WERI-Rb-1 (cell line): ENCODE data around the gene HAPSTR1.
A peak's percentile ranks its signal among the peaks of the same experiment; 100 is the strongest.

Source experiments
- DNase-seq: peaks from one replicate; pipeline ENCODE4 v3.0.0-alpha.2; 2020
- H3K27ac ChIP-seq: fragments of 250-450 bp; sonication (Bioruptor Pico); 2 replicates; pipeline ENCODE4 v1.5.1; 2020; ENCODE audit warnings: mild to moderate bottlenecking, moderate library complexity
- H3K27me3 ChIP-seq: fragments of 250-450 bp; sonication (Bioruptor Pico); 2 replicates; pipeline ENCODE4 v1.5.1; 2021; ENCODE audit warnings: mild to moderate bottlenecking, low read depth, moderate library complexity; ENCODE audit not compliant: insufficient read depth, severe bottlenecking
- H3K36me3 ChIP-seq: fragments of 250-450 bp; sonication (Bioruptor Pico); 2 replicates; pipeline ENCODE4 v1.5.1; 2020; ENCODE audit warnings: mild to moderate bottlenecking, moderate library complexity
- H3K4me3 ChIP-seq: 2 replicates; pipeline ENCODE4 v1.5.1; 2011; ENCODE audit warnings: low read depth, mild to moderate bottlenecking, control low read depth, low read length
- H3K9me3 ChIP-seq: fragments of 250-450 bp; sonication (Bioruptor Pico); 2 replicates; pipeline ENCODE4 v1.5.1; 2021; ENCODE audit warnings: mild to moderate bottlenecking, moderate library complexity; ENCODE audit not compliant: severe bottlenecking
- TF ChIP-seq, protein P1 (sequence below): IDR thresholded peaks from 2 replicates; pipeline ENCODE4 v1.5.1; 2011; ENCODE audit warnings: low read depth, mild to moderate bottlenecking, control low read depth, inconsistent platforms, low read length

Gene HAPSTR1

GRCh38 chr16:9096416-9096952 is 5.0 kb downstream of the HAPSTR1 start:
- no peaks in the 10 kb centered on the region for H3K9me3 ChIP-seq
- no peak overlapping the region for H3K27ac ChIP-seq
- no peaks in the 10 kb centered on the region for H3K27me3 ChIP-seq
- no peak overlapping the region for H3K4me3 ChIP-seq
- H3K36me3 ChIP-seq: peaks cover 89% of the 10 kb centered on the region
- TF ChIP-seq, protein P1, sequence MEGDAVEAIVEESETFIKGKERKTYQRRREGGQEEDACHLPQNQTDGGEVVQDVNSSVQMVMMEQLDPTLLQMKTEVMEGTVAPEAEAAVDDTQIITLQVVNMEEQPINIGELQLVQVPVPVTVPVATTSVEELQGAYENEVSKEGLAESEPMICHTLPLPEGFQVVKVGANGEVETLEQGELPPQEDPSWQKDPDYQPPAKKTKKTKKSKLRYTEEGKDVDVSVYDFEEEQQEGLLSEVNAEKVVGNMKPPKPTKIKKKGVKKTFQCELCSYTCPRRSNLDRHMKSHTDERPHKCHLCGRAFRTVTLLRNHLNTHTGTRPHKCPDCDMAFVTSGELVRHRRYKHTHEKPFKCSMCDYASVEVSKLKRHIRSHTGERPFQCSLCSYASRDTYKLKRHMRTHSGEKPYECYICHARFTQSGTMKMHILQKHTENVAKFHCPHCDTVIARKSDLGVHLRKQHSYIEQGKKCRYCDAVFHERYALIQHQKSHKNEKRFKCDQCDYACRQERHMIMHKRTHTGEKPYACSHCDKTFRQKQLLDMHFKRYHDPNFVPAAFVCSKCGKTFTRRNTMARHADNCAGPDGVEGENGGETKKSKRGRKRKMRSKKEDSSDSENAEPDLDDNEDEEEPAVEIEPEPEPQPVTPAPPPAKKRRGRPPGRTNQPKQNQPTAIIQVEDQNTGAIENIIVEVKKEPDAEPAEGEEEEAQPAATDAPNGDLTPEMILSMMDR: no peak
- no peak for DNase-seq

DNA sequence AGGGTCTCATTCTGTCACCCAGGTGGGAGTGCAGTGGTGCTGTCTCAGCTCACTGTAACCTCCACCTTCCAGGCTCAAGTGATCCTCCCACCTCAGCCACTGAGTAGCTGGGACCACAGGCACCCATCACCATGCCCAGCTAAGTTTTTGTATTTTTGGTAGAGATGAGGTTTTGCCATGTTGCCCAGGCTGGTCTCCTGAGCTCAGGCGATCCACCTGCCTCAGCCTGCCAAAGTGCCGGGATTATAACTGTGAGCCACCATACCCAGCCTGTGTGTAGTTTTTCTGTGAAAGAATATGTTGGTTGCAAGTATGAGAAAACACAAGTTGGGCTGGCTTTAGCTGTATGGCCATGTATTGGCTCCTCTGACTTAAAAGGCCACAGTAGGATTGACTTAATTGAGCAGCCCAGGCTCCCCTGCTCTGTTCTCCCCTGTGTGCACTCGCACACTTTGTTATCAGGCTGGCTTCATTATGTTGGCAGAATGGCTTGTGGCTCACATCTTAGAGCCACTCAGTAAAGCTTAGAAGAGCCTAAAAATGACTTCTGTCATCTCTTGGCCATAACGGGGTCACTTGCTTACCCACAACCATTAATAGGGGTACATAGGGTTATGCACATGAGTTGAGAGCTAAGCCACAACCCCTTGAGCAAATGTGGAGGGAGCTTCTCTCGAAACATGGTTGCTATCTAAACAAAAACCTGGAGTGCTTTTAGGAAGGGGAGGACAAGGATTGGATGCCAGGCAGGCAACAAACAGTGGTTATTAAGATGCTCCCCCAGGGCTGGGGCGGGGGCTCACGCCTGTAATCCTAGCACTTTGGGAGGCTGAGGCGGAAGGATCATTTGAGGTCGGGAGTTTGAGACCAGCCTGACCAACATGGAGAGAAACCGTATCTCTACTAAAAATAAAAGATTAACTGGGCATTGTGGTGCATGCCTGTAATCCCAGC is 6.1 kb downstream of the HAPSTR1 start:
- H3K4me3 ChIP-seq: no peak overlapping the region
- peak; percentile 29 for DNase-seq

DNA sequence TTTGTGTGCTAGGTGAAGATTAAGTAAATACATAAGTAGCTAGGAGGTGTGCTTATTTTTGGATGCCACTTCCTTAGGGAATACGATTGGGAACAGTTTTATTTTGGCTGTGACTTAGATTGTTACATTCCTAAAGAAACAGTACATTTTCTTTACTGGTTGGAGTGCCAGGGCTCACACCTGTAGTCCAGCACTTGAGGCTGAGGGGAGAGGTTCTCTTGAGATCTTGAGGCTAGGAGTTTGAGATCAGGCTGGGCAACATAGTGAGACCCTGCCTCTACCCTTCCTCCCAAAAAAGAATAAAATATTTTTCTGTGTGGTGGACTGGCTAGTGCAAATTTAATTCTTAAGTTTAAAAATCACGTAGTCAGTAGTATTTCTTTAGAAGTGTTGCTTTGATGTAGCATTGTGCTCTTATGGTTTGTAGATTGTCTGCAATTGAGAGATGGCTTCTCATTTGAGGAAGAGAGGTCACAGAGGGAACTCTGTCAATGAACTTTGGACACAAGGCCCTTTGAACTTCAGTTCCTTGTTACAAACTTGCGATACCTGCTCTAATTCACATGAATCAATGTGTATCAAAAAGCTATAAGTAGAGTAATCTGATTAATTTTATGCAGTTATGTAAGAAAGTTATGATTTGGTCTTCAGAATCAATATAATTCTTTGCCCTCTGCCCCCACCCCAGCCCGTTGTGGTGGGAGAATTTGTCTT is 7.1 kb downstream of the HAPSTR1 start:
- no peaks in the 10 kb centered on the region for H3K9me3 ChIP-seq
- no peak for DNase-seq
- peaks cover 98% of the 10 kb centered on the region for H3K36me3 ChIP-seq
- no peak overlapping the region for H3K4me3 ChIP-seq
- TF ChIP-seq, protein P1: no peak
- no peaks in the 10 kb centered on the region for H3K27me3 ChIP-seq
- H3K27ac ChIP-seq: no peak overlapping the region

More for the DNA sequence above, 6.1 kb downstream of the HAPSTR1 start:
- Histone ChIP-seq H3K27ac (no peak overlapping the region), H3K9me3 (no peaks in the 10 kb centered on the region), H3K27me3 (no peaks in the 10 kb centered on the region), H3K36me3 (peaks cover 96% of the 10 kb centered on the region)
- TF ChIP-seq, protein P1: no peak

GRCh38 chr16:9099131-9099625 is 7.7 kb downstream of the HAPSTR1 start:
- no peak overlapping the region for H3K27ac ChIP-seq
- H3K9me3 ChIP-seq: no peaks in the 10 kb centered on the region
- peaks cover 98% of the 10 kb centered on the region for H3K36me3 ChIP-seq
- no peaks in the 10 kb centered on the region for H3K27me3 ChIP-seq
- DNase-seq: no peak
- no peak overlapping the region for H3K4me3 ChIP-seq
- TF ChIP-seq, protein P1: no peak

DNA sequence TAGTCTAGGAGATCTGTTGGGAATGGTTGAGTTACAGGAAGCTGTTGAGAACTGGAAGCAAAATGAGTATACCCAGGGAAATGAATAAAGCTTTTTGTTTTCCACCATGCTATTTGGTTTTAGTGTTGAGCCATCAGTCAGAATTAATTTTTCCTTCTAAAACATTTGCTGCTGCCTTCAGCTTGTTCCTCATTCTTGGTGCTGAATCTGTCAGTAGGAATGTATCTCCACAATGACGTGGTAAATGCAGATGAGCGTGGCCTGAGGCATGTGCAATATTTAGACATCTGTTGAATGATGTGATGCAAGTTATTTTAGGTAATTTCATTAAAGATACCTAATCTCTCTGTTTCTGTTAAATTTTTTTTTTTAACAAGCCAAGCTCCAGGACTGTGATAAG is 10.9 kb downstream of the HAPSTR1 start:
- DNase-seq: no peak
- no peaks in the 10 kb centered on the region for H3K9me3 ChIP-seq
- no peak overlapping the region for H3K4me3 ChIP-seq
- H3K27ac ChIP-seq: no peak overlapping the region
- TF ChIP-seq, protein P1: no peak
- no peaks in the 10 kb centered on the region for H3K27me3 ChIP-seq
- peaks cover 99% of the 10 kb centered on the region for H3K36me3 ChIP-seq
